NCI-H1092 (cell line): Measurements from ENCODE around the gene ARID5B.

Experiments used
- DNase-seq: peaks from one replicate; lab custom pipeline; 2025; lab: John Stamatoyannopoulos, UW

Gene ARID5B

DNA sequence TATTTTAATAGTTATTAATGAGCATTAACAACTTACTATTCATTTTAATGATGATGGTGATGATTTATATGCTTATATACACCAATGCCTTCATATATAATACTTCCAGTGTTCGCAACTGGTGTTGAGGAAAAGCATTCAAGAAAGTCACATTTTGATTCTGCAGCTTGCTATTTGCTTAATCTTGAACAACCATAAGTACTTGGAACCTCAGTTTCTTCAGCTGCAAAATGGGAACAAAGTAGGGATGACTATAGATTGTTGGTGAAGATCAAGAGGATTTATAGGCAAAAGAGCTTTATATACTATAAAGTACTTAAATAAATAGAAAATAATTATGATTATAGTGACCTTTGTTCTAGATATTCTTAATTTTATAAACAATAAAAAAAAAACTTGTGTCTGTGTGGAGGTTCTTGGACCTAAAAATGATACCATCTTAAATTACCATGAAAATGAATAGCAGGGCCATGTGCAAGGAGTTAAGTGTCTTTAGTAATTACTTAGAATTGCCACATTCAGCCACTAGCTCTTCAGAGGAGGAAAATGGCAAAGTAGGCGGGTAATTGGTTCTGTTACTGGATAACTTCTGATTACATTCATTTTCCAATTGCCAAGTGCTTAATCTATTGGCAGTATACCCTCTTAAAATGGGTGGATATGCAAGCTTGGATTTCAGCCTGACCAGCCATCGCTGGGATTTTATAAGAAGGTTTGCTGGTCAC, 4.5 kb downstream of the ARID5B start:
- DNase-seq: no peak

DNA sequence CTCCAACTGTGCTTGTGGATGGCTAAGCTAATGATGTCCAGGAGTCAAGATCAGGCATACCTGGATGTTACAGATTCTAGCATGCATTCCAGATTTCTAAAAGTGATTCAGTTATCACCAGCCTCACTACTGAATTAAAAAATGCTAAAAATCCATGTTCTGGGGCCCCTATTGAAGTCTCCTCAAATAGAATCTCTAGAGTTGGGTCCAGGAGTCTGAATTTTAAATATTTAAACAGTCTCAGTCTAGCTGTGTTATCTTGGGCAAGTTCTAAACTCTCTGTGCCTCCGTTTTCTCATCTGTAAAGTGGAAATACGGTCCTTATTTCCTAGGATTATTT, 5.0 kb downstream of the ARID5B start:
- DNase-seq: no peak

DNA sequence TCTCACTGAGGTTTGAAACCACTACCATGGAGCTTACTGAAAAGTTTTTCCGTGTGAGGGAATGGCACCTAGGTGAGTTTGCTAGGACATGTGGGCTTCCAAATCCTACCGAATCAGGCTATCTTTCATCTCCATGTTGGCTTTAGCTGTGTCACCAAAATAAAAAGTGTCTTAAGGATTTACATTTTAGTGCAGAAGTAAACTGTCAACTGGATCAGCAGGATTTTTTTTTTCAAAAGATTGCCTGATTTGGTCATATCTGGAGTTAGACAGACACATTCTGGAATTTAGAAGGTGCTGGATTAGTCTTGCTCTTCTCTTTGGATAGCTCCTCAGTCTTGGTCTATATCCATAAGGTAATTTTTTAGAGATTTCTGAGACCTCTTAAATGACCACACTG, 5.5 kb downstream of the ARID5B start:
- DNase-seq: no peak

DNA sequence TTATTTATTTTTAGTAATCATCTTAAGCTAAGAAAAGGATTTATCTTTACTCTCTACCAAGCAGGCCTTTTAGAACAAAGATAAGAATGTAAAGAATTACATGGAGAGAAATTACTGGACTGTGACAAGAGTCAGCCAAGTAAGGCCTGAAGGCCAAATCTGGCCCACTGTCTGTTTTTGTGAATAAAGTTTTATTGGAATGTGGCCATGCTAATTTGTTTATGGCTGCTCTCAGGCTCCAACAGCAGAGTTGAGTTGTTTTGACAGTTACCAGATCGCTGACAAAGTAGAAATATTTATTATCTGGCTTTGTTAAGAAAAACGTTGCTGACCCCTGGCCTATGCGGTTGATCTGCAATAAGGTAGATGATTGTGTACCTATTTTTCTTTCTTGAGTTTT, 6.1 kb downstream of the ARID5B start:
- DNase-seq: no peak

DNA sequence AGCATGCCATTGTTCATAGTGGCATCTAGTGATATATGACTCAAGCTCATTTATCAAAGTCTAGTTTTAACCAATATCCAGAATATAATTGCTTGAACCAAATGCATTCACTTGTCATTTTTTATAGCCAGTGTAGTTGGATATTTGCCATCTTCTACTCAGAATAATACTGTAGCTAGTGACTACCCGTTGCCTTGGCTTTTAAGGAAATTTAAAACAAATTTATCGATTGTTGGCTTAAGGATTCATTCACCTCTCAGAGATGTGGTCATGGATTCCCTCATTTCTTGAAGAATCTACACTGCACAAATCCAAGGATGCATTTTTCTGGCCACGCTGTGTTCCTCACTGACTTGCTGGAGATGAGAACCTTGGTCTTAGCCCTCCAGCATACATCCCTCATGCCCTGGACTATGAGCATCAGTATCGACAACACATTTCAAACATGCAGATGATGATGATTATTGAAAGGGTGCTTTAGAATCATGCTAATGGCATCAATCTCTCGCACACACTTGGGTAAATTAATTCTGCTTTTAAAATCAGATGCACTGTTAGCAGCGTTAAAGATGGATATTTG, 8.8 kb downstream of the ARID5B start:
- no peak for DNase-seq

DNA sequence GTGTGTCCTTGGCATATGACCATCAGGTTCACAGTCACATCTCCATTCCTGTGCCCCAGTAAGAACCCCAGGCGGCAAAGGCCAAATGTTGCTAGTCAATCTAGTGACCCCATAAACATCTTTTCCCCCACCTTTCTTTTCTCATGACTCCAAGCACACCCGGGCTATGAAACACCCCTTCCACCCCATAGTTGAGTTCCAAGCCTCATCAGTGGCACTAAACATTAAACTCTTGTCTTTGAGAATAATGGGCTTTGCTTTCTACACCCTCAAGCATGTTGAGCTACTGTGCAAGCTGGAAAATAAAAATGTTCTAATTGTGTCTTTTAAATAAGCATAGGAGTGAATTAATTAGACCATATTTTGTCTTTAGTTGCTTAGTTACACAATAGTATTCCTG, 9.4 kb downstream of the ARID5B start:
- DNase-seq: no peak

DNA sequence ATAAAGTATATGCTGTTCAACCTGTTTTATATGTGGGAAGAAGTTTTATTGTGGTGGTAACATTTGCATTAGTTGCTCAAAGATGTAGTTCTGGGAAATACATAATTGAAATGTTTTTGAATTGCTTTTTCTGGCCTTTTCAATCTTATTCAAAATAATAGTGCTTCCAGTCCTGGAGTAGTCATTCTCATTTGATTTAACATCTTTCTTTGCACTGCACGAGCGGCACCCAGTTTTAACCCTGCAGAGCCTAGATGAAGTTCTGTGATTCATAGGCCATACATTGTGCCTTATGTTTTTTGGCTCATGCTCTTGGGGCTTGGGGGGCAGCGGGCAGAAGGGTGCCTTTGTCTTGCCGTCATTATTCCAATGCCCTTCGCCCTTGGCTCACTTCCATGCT, 9.9 kb downstream of the ARID5B start:
- no peak for DNase-seq

DNA sequence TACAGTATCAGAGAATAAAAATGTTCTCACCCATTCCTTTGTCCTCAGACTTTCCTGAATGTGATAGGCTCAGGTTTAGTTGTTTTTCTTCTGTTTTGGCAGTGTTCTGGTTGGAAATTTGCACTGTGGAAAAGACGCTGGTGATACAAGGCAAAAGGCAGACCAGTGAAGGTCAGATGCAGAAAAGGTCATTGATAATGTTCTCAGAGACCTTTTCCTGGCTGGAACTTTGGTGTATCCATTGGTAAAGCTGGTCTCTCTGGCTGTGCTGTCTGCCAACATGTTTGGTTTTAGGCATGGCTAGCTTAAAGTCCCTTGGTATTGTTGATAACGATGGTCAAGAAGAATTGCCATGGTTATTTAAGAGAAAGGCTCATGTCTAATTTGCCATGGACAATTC, 11.5 kb downstream of the ARID5B start:
- DNase-seq: no peak

DNA sequence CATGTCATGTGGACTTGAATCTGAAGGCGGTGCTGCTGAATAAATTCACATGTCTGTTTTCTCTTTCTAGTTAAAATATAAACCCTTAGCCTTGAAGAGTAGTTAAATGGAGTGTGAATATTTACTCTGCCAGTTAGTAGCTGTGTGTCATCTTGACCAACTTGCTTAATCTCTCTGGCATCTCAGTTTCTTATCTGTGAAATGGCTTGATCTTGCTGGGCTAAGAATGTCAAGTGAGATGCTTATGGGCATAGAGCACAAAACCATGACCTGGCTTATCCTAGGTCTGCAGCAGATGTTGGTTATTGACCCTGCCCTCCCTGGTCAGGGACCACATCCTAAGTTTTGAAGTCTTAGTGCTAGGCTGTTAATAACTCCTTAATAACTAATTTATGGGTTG, 16.6 kb downstream of the ARID5B start:
- no peak for DNase-seq

DNA sequence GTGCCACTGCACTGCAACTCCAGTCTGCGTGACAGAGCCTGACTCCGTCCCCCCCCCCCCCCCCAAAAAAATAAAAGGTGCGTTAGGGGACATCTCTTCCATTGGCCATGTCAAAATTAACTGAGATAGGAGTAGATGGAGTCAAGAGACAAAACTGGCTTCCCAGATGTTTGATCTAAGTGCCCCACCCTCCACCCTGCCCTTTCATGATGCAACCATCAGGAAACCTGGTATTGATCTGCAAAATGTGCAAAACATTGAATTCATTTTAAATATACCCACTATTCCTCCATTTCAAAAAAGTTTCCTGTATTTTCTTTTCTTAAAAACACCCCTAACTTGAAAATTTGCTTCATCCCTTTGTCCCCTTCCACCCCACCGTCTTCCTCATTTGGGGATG, 17.5 kb downstream of the ARID5B start:
- no peak for DNase-seq

DNA sequence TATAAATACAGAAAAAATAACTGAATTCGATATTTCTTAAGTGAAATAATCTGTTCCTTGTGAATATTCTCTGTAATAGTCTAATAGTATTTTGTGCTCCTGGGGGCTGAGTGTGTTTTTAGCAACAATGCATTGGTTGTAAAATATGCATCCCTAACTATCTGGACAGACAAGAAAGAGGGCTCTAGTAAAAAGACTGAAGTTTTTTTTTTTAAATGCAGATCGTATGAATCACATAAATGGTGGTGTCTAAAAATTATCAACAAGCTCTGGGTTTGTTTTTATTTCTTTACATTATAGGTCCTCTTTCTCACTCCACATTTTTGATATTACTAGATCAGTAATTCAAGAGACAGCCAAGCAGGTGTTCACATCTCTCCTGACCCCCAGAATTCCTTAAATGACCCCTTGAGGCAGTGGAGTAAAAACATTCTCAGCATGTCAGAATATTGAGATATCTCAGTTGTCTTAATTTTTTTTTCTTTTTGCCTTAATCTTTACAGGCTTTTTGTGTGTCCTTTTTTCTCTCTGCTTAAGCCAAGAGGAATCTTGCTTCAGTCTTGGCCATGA, 18.2 kb downstream of the ARID5B start:
- no peak for DNase-seq

DNA sequence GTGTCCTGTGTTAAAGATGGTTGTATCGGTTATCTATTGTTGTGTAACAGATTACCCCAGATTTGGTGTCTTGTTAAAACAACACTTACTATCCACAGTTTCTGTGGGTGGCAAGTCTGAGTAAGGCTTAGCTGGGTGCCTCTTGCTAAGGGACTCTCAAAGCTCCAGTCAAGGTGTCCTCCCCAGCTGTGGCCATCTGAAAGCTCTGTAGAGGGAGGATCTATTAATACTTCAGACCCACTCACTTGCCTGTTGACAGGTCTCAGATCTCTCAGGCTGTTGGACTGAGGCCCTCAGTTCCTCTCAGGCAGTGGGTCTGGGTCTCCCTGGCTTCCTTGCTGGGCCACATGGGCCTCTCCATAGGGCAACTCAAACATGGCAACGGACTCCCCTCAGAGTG, 19.6 kb downstream of the ARID5B start:
- DNase-seq: no peak

DNA sequence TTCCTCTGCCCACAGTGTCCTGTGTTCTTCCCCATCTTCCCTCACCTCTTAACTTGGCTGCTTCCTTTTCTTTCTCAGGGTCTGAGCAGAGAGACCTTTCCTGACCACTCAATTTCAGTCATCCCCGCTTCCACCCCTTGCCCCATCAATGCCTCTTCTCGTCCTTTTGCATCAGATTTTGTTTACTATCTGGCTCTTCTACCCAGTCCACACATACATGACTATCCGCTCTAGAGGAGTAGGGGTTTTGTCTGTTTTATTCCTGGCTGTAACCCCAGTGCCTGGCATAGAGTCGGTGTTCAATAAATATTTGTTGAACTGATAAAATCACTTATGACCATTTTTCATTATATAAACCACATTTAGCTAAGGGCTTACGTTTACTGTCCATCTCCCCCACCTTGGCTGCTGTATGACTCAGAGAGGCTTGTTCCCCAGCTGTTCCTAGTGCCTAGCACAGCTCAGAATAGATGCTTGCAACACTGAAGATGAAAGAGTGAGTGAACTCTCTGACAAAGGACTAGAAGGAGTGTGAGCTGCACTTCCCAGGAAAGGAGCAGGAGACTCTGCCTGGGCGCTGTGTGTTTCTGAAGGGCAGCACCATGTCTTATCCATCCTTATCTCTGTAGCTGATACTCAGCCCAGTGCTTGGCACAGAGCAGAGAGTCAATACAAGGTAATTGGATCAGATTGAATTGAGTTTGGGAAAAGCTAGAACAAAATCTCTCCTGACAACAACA, 21.9 kb downstream of the ARID5B start:
- no peak for DNase-seq

DNA sequence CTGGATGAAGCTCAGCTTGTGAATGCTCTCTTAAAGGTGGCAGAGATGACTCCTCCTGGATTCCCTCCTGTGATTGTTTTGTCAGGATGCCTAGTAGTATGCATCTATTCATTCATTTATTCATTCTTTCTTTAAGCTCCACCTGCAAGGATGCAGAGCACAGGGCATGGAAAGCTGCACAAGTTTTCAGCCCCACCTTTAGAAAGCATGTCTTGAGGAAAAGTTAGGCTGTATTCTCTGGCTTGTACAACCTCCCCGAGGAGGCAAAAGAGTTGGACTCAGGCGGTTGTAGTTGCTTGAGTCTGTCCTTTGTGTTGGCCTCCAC, 22.4 kb downstream of the ARID5B start:
- no peak for DNase-seq

DNA sequence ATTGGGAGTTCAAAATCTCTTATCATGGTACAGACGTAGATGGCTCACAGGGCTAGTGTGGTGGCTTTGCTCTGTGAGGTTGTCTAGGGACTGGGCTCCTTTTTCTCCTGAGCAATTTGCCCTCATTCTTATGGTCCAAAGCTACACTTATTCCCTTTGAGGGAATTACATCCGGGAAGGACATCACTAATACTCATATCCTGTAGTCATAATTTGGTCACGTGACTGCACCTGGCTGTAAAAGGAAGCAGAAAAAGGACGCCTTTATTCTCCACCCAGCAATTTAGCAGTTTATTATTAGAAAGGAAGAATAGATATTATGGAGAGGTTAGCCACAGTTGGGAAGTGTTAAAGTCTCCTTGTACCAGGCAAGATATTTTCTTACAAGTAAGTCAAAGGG, 28.1 kb downstream of the ARID5B start:
- DNase-seq: no peak

DNA sequence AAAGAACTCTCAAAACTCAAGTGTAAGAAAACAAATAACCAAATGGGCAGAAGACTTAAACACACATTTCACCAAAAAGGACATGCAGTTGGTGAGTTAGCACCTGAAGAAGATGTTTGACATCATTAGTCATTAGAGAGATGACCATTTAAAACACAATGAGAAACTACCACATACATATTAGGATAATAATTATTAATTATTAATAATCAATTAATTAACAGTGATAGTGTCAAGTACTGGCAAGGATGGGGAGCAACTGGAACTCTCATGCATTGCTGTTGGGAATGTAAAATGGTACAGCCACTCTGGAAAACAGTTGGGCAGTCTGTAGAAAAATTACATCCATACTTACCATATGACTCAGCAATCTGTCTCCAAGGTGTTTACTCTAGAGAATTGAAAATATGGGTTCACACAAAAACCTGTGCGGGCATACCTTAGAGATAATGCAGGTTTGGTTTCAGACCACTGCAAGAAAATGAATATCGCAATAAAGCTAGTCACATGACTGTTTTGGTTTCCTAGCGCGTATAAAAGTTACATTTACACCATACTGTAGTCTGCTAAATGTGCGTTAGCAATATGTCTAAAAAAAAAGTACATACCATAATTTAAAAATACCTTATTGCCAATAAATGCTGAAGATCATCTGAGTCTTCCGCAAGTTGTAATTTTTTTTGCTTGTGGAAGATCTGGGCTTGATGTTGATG, 30.3 kb downstream of the ARID5B start:
- DNase-seq: no peak

DNA sequence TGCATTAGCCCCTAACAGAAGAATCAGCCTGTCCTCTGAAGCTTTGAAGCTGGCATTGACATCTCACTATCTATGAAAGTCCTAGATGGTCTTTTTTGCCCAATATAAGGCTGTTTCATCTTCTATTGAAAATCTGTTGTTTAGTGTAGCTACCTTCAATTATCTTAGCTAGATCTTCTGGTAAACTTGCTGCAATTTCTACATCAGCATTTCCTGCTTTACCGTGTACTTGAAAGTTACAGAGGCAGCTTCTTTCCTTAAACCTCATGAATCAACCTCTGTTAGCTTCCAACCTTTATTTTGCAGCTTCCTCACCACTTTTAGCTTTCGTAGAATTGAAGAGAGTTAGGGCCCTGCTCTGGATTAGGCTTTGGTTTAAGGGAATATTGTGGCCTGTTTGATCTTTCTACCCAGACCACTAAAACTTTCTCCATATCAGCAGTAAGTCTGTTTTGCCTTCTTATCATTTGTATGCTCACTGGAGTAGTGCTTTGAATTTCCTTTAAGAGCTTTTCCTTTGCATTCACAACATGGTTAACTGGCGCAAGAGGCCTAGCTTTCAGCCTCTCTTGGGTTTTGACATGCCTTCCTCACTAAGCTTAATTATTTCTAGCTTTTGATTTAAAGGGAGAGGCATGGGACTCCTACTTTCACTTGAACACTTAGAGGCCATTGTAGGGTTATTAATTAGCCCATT, 32.5 kb downstream of the ARID5B start:
- DNase-seq: no peak

DNA sequence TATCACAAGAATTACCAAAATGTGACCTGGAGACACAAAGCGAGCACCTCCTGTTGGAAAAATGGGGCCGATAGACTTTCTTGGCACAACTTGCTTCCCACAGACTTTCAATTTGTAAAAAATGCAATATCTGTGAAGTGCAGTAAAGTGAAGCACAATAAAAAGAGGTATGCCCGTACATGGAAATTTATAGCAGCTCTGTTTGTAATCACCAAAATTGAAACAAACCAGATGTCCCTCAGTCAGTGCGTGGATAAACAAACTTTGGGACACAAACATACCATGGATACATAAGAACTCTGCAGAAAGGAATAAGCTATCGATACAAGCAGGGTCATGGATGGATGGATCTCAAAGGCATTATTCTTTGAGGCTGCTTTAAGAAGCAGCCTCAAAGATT, 33.6 kb downstream of the ARID5B start:
- no peak for DNase-seq

DNA sequence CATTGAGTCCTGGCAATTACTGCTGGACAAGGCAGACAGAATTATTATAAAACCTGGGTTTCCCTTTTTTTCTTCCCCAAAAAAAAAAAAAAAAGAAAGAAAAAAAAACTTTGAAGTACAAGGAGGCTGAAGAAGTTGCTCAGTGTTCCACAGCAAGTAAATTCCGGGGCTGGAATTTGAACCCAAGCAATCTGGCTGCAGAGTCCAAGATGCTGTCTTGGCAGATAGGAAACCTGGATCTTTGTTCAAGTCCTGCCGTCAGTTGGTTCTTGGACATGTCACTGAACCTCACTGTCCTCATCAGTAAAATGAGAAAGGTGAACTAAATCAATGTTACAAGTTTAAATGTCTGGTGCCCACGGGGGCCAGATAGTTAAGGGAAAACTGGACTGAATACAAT, 35.3 kb downstream of the ARID5B start:
- no peak for DNase-seq

DNA sequence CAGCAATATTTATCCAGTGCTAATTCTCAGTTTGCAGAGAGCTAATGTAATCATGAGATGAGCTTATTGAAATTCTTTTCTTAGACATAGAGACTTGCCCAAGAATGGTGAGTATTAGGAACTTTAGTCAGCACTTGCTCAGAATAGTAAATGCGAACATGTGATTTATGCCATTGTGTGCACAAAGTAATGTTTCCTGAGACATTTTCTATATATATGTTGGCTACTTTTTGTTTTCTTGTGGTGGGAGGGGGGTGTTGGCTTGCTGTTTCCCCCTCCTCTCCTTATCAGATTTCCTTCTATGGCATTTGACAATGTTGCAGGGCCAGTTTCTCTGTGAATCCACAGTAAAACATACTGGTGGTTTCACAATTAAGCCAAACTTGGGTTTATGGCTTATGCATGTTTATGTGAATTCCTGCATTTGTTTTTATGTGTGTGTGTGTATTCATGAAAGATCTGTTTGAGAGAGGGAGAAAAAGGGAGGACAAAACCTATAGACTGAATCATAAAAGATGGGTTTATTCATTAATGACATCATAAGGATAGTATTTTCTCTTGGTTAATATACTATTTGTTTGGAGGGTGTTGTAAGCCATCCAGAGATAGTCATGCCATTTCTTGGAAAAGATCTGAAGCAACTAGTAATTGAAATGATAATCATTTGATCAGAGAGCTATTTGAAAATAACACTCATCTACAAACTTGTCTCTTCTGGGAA, 36.3 kb downstream of the ARID5B start:
- DNase-seq: no peak

DNA sequence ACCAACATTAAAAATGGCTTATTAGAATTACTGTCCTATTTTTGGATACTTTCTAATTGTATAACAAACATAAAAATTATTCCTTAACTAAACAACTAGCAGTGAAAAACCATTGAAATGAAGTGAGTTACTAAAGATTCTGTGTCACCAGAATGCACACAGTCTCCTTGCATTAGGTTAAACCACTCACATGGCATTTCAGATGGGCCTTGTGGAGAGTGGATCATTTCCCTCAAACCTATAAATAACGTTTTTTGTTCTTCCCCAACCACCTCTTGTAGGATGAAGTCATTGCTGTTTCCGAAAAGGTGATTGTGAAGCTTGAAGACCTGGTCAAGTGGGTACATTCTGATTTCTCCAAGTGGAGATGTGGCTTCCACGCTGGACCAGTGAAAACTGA, 38.4 kb downstream of the ARID5B start:
- no peak for DNase-seq
